SK-N-SH treated with all-trans-retinoic acid at 6 μM for 48 hours (cell line): ENCODE results near the gene FCHO2.

Source experiments
- PATZ1 ChIP-seq: fragments of 250-450 bp; sonication (Bioruptor Pico); IDR thresholded peaks from 2 replicates; pipeline ENCODE4 v1.8.0; 2020; ENCODE audit warnings: mild to moderate bottlenecking, moderate library complexity, borderline replicate concordance
- TCF4 ChIP-seq: fragments of 250-450 bp; sonication (Bioruptor Pico); IDR thresholded peaks from 2 replicates; pipeline ENCODE4 v1.8.0; 2021; ENCODE audit warnings: mild to moderate bottlenecking, moderate library complexity, borderline replicate concordance
- ZFP30 ChIP-seq: fragments of 450-650 bp; formaldehyde crosslinking; IDR thresholded peaks from 2 replicates; pipeline ENCODE4 v1.5.0; 2022; ENCODE audit warnings: mild to moderate bottlenecking, moderate library complexity
- TF ChIP-seq, protein P1 (sequence below): fragments of 250-450 bp; sonication (Bioruptor Pico); IDR thresholded peaks from 2 replicates; pipeline ENCODE4 v1.8.0; 2021; ENCODE audit warnings: low read depth, mild to moderate bottlenecking, moderate library complexity, borderline replicate concordance

GRCh38 chr5:72955143-72955767 is 586 bp upstream of the FCHO2 start:
- TF ChIP-seq ZFP30 (CRISPR knock-in tag) (no peak), TCF4 (no peak), PATZ1 (CRISPR knock-in tag) (no peak)
- TF ChIP-seq, protein P1, sequence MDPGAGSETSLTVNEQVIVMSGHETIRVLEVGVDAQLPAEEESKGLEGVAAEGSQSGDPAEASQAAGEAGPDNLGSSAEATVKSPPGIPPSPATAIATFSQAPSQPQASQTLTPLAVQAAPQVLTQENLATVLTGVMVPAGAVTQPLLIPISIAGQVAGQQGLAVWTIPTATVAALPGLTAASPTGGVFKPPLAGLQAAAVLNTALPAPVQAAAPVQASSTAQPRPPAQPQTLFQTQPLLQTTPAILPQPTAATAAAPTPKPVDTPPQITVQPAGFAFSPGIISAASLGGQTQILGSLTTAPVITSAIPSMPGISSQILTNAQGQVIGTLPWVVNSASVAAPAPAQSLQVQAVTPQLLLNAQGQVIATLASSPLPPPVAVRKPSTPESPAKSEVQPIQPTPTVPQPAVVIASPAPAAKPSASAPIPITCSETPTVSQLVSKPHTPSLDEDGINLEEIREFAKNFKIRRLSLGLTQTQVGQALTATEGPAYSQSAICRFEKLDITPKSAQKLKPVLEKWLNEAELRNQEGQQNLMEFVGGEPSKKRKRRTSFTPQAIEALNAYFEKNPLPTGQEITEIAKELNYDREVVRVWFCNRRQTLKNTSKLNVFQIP (CRISPR knock-in tag) = no peak
